ENCODE data around the gene UBR7.

UBR7 gene

DNA sequence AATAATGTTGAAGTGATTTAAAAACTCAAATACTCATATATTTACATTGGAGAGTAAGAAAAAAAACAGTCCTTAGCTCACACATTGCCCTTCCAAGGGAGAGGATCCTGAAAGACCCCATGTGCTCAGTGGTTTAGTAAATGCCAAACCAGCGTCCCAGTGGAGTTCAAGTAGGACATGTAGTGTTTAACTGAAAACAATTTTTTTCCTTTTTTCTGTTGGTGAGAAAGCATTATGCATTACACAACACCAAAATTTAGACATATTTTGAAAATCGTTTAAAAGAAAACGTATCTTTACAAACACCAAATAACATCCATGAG, 33.6 kb downstream of the UBR7 start:
- no peak overlapping the region for H3K4me3 ChIP-seq (ENCODE audit: low read depth, low read length)
- DNase-seq (ENCODE audit: low read depth): peak; percentile 30

DNA sequence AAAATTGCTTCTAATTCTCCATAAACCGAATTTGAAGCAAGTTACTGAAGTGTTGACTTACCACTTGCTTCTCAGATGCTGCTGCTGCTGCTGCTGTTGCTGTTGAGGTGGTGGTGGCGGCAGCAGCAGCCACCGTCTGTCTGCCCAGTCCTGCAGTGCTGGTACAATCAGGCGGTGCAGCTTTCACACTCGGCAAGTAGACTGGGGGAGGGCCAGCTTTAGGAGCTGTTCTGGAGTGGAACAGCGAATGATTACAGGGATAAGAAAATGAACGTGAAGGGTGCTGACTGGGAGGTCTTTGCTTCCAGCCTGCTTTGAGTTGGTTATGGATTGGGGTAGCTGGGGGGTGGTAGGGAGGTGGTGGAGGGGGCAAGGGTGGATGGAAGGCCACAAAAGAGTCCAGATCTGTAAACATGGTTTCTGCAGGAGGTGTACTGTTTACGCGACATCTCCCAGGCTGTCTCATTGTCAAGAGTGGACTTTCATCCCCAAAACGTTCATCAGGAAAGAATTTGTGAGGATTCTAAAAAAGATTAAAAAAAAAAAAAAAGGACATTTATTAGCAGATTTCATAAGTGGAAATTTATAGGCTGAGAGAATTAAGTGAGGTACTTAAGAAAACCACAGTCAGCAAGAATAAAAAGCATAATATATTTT, 38.8 kb downstream of the UBR7 start:
- DNase-seq (ENCODE audit: low read depth): no peak
- H3K4me3 ChIP-seq (ENCODE audit: low read depth, low read length): no peak overlapping the region

DNA sequence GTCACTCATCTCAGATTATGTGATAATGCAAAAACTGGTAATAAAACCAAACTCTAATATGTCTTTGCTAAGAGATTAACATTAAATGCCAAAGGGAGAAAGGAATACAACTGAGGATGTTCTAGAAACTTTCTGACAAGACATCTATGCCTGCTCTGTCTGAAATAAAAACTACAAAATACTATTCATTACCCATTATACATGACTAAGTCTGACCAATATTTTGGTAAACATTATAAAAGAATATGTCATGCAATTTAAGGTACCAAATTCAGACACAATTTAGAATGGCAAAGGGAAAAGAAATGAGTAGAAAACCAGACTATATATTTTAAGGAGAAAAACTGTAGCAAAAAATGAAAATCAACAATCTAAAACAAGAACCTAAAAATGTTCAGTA, 39.5 kb downstream of the UBR7 start:
- H3K4me3 ChIP-seq (ENCODE audit: low read depth, low read length): no peak overlapping the region
- no peak for DNase-seq (ENCODE audit: low read depth)

DNA sequence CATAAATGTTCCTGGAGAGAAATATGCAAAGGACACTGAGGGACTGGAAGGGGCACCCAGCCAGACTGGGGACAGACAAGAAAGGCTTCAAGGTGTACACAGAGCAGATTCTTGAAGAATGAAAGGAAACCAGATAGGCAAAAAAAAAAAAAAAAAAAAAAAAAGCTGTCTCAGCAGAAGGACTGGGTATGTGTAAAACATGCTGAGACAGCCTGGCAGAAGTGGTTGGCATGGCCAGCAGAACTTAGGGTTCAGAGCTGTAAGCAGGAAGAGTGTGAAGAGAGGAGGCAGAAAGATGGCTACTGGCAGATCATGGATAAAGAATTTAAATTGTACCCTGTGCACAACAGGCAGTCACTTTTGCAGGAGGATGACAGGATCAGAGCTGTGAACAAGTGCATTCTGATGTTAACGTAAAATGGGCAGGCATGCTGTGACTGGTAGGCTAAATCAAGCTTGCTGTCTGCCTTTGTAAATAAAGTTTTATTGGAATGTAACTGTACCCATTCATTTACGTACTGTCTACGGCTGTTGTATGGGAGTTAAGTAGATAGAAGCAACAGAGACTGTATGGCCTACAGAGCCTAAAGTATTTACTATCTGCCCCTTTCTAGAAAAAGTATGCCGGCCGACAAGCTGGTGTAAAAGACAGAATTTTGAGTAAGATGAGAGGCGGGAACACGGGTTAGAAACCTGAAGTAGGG, 42.2 kb downstream of the UBR7 start:
- no peak overlapping the region for H3K4me3 ChIP-seq (ENCODE audit: low read depth, low read length)
- DNase-seq (ENCODE audit: low read depth): no peak

DNA sequence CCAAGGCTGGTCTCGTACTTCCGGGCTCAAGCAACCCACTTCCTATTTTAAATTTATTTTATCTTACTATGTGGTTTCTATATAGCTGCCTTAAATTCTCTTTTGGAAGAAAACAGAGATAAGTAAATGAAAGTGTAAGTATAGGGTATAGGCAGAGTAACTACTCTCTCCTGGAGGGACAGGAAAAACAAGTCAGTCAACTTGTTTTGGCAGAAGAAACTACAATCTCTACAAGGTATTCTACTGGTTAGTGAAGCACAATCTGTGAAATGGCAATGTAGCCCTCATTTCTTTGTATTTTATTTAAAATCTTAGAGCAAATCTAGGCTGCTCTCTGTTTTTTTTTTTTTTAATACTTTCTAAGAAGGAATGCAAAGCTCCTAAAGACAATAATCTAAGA, 55.4 kb downstream of the UBR7 start:
- no peak overlapping the region for H3K4me3 ChIP-seq (ENCODE audit: low read depth, low read length)
- DNase-seq (ENCODE audit: low read depth): no peak

DNA sequence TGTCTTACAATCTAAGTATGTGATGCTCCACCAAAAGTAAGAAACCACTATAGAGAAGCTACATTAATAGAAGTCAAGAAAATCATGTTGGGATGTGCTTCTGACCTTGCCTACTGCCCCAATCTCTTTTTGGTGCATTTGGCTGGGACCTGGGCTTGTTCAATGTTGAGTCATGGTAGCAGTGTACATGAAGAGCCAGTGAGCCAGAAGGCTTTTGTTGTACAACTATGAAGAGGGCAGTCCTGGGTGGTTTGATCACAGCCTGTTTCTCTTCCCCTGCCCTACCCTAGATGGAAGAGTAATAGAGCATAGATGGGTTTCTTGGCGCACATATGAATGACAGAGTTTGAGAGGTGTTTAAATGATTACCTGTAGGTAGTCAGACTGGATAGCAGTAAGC, 56.4 kb downstream of the UBR7 start:
- H3K4me3 ChIP-seq (ENCODE audit: low read depth, low read length): no peak overlapping the region
- no peak for DNase-seq (ENCODE audit: low read depth)

DNA sequence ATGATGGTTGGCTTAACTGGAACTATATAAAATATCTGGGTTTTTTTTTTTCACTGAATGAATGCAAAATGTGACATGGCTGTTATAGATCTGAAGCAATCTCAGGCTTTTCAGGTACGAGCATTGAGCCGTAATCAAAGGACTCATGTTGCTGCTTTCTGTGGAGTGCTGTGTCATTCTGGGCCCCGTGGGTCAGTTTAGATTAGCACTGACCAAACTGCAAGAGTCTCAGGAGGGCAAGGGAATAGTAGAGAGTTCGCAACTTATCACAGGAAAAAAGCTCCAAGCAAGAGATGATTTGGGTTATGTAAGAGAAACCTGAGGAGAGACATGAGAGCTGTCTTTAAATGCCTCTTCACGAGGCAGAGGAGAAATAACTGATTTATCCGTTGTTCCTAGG, 59.1 kb downstream of the UBR7 start:
- no peak overlapping the region for H3K4me3 ChIP-seq (ENCODE audit: low read depth, low read length)
- DNase-seq (ENCODE audit: low read depth): no peak

DNA sequence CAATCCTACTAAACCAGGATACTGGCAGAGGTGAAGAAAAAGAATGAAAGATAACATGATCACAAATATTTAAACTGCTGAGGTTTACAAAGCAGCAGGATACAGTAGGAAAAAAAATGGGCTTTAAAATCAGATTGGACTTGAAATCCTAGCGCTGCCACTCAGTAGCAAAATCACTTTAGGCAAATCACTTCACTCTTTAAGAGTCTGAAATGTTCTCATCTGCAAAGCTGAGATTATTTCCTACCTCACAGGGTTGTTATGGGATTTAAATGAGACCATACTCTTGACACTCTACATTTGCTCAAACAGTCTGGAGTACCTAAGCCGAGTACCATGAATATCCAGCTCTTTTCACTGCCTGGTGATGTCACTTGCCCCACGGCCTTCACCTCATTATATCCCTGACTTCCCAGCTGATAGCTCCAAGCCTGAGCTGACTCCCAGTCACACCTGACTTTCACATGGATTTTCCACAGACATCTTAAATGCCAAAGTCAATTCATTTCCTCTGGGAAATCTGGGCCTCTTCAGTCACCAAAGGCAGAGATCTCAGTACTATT, 60.2 kb downstream of the UBR7 start:
- no peak for DNase-seq (ENCODE audit: low read depth)

DNA sequence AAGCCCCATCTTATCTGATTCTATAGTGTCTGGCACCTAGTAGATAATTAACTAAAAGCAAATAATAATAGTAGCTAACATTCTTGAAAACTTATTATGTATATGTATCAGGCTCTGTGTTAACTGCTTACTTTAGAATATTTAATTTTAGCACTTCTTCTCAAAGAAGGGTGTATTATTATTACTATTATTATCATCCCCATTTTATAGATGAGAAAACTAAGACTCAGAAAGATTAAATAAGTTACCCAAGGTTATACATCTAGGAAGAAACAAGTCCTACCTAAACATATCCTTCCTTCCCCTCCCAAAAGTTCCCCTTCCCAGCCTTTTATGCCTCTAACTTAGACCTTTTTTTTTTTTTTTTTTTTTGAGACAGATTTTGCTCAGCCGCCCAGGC, 61.4 kb downstream of the UBR7 start:
- H3K4me3 ChIP-seq (ENCODE audit: low read depth, low read length): no peak overlapping the region
- no peak for DNase-seq (ENCODE audit: low read depth)

More for the DNA sequence above, 60.2 kb downstream of the UBR7 start:
- H3K4me3 ChIP-seq (ENCODE audit: low read depth, low read length): no peak overlapping the region

DNA sequence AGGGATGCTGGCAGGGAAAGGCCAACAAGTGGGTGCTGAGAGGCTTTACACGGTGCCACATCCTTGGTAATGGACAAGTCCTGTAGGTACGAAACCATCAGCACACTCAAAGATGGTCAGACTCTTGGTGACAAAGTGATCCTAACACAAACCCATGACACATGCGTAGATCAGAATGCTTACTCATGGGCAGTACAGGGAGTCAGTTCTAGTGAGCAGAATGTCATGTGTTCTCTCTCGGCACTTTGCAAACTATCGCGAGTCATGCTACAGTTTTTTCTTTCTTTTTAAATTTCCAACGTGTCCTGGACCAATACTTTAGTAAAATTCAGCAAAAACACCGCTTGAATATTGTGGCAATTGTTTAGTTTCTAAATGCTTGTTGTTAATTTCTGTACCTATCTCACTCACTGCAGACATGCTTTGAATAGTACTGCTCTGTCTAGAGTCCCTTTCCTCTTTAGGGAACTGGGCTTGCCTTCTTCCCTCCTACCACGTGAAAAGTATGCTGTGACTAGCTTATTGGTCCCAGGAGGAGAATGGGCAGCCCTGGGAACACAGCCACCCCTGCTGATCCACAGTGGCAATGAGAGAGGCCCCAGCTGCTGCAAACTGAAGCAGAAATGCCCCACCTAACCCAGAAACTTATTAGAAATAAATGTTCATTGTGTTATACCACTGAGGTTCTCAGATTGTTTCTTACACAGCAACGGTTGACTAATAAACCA, 62.4 kb downstream of the UBR7 start:
- no peak overlapping the region for H3K4me3 ChIP-seq (ENCODE audit: low read depth, low read length)
- DNase-seq (ENCODE audit: low read depth): peak; percentile 47

DNA sequence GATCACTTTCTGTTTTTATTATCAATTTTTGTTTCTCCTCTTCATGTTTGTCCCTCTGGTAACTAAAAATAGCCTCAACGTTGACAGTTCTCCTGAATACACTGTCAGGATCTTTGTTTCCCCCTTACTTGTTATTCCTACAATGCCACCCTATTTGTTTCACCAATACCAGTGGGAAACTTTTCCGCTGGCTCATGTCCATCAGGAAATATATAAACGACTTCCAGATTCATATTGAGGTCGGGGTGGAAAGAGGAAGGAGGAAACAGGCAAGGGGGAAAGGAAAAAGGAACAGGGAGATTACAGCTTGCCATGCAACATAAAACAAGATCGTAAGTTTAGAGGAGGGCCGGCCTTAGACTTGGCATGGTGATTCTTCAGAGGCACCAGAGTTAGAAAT, 64.1 kb downstream of the UBR7 start:
- no peak for DNase-seq (ENCODE audit: low read depth)
- H3K4me3 ChIP-seq (ENCODE audit: low read depth, low read length): no peak overlapping the region

DNA sequence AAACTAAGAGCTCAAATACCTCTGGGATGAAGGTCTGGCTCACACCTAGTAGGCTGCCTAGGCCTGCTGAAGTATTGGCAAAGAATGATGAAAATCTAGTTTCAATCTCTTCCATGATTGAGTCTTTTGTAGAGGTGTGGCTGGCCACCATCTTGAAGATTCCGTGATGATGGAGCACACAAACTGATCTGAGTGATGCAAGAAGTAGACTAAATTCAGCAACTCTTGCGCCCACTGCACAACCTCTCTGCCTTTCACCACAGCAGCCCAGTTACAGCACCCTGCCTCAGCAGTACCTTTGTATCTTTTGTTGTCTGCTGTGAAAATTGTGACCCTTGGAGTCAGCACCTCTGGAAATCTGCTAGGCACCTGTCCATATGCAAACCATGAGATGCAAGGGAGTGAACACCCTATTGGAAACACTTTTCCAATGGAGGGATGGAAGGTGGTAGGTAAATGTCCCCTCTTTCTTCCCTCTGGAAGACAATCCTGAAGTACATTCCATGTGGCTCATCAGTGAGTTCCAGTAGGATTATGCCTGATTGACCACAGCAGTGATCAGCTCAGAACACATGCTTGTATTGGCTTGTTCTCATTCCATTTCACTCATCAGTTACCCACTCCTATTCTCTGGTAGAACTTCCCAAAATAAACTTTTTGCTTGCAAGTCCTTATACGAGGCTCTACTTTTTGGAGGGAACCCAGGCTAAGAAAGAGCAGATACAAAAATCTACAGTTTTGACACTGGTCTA, 67.2 kb downstream of the UBR7 start:
- no peak overlapping the region for H3K4me3 ChIP-seq (ENCODE audit: low read depth, low read length)
- no peak for DNase-seq (ENCODE audit: low read depth)

DNA sequence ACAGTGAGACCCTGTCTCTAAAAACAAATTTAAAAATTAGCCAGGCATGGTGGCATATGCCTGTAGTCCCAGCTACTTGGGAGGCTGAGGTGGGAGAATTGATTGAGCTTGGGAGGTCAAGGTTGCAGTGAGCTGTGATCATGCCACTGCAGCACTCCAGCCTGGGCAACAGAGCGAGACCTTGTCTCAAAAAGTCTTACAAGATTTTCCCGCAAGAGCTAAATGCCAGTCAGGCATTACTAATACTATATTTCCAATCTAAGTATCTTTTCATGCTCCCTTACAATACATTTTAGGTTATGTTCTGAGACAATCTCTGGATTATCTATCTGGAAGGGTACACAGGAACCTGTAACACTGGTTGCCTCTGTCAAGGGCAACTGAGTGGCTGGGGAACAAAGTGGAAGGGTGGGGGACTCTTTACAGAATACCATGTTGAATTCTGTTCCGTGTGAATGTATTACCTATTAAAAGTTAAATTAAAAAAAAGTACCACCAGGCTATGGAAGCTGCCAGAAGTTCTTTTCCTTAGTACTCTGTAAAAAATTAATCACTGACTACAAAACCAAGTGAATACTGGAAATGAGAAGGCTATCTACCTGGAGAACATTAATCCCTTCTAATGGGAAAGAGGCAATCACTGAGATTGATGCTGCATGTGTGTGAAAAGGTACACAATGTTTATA, 69.1 kb downstream of the UBR7 start:
- H3K4me3 ChIP-seq (ENCODE audit: low read depth, low read length): no peak overlapping the region

More for the DNA sequence above, 69.1 kb downstream of the UBR7 start:
- no peak for DNase-seq (ENCODE audit: low read depth)

All from skeletal muscle cell (primary cell).